Tibial artery (tissue), 4 donors: ENCODE results near the gene FAM98B.

Experiments used
- DNase-seq, 2 donors: peaks; one replicate each; pipeline ENCODE4 v3.0.0-alpha.2; 2019
- H3K27ac ChIP-seq, 2 donors: fragments of 200-600 bp; sonication (generic) in 1 of 2; 1 replicate in 1 of 2; 2 replicates in 1 of 2; pipeline ENCODE4 v1.5.1; 2018 to 2019; ENCODE audit warnings: mild to moderate bottlenecking in 1 of 2
- H3K27me3 ChIP-seq, 2 donors: fragments of 200-600 bp; sonication (generic) in 1 of 2; one replicate each; pipeline versions ENCODE4 v1.5.1 to v1.6.0; 2016 to 2019
- H3K36me3 ChIP-seq, 3 donors: fragments of 200-600 bp; sonication (generic) in 2 of 3; one replicate each; pipeline ENCODE4 v1.5.1; 2016 to 2019; ENCODE audit warnings: mild to moderate bottlenecking in 2 of 3
- H3K4me1 ChIP-seq, 4 donors: fragments of 200-600 bp; sonication (generic) in 2 of 4; 1 replicate in 3 of 4; 2 replicates in 1 of 4; pipeline ENCODE4 v1.5.1; 2016 to 2019
- H3K4me3 ChIP-seq, 2 donors: fragments of 200-600 bp; sonication (generic) in 1 of 2; 1 replicate in 1 of 2; 2 replicates in 1 of 2; pipeline ENCODE4 v1.5.1; 2018 to 2019; ENCODE audit warnings: mild to moderate bottlenecking in 2 of 2
- H3K9me3 ChIP-seq, 3 donors: fragments of 200-600 bp; sonication (generic) in 1 of 3; one replicate each; pipeline ENCODE4 v1.5.1; 2016 to 2019
- intact Hi-C: fragments of 100-400 bp; cut with DNase I; formaldehyde crosslinking; loops from one replicate; pipeline ENCODE4 v1.15.0; 2023; ENCODE audit warnings: low total_unique reads
- TF ChIP-seq, protein P1 (sequence below), 2 experiments: fragments of 200-600 bp in 1 of 2; fragments of 450-650 bp in 1 of 2; IDR thresholded peaks; one replicate each; pipeline ENCODE4 v1.5.1; 2017 to 2019; ENCODE audit warnings: antibody characterized with exemption in 2 of 2, mild to moderate bottlenecking in 1 of 2, moderate library complexity in 1 of 2

The FAM98B gene

DNA sequence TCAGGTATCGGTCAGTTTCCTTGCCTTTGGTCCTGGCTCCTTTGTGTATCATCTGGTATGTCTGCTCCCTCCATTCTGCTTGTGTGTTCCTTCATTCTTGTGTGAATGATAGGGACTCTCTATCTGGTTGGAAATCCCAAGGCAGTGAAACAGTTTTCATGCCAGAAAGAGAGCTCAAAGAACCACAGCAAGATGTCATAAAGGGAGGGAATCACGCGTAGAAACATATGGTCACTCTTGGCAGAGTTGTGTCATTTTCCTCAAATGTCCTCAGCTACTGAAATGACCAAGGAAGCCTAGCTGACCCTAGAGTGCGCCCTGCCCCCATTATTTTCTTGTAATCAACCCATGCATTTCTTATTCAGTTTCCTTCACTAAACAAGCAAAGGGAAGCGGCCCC is 62.7 kb downstream of the FAM98B start:
- Histone ChIP-seq H3K27me3 (peaks cover 0 to 7% of the 10 kb centered on the region in 2 donors), H3K27ac (no peak overlapping the region), H3K4me3 (no peak overlapping the region), H3K36me3 (no peaks in the 10 kb centered on the region), H3K4me1 (no peaks in the 10 kb centered on the region), H3K9me3 (no peaks in the 10 kb centered on the region)
- DNase-seq: no peak
- TF ChIP-seq, protein P1, sequence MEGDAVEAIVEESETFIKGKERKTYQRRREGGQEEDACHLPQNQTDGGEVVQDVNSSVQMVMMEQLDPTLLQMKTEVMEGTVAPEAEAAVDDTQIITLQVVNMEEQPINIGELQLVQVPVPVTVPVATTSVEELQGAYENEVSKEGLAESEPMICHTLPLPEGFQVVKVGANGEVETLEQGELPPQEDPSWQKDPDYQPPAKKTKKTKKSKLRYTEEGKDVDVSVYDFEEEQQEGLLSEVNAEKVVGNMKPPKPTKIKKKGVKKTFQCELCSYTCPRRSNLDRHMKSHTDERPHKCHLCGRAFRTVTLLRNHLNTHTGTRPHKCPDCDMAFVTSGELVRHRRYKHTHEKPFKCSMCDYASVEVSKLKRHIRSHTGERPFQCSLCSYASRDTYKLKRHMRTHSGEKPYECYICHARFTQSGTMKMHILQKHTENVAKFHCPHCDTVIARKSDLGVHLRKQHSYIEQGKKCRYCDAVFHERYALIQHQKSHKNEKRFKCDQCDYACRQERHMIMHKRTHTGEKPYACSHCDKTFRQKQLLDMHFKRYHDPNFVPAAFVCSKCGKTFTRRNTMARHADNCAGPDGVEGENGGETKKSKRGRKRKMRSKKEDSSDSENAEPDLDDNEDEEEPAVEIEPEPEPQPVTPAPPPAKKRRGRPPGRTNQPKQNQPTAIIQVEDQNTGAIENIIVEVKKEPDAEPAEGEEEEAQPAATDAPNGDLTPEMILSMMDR (IDR thresholded peaks at IDR 0.05): no peak
- intact Hi-C loops: no loop called here

DNA sequence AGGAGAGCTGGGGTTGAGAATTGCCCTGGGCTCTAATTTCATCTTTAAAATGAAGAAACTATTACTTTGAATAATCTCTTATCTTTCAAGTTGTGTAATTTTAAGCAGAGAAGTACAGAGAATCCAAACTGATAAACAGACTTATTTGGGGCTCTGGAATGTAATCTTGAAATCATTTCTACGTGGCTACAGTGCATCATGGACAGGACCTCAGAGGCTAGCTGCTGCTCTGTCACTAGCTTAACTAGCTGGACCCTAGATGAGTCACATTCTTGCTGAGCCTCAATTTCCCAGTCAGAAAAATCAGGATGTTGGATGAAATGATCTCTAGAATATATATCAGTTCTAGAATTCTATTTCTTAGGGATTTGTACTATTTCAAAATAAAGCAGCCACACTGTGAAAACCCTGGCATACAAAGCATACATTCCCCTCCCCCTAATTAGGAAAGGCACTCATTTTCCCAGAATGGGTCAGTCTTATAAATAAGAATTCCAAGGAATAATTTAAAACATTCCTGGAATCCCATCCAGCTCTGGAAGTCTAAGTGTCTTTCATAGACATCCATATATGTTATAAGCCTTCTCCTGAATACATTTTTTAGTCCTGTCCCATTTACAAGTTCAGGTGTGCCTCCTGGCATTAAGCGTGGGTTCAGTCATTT is 63.5 kb downstream of the FAM98B start:
- TF ChIP-seq, protein P1 (IDR thresholded peaks at IDR 0.05): no peak
- no peaks in the 10 kb centered on the region for H3K36me3 ChIP-seq
- no peaks in the 10 kb centered on the region for H3K4me1 ChIP-seq
- H3K27ac ChIP-seq: no peak overlapping the region
- no peak for DNase-seq
- H3K9me3 ChIP-seq: no peaks in the 10 kb centered on the region
- no peak overlapping the region for H3K4me3 ChIP-seq
- peaks cover 0 to 7% of the 10 kb centered on the region in 2 donors for H3K27me3 ChIP-seq
- intact Hi-C loops: no loop called here

DNA sequence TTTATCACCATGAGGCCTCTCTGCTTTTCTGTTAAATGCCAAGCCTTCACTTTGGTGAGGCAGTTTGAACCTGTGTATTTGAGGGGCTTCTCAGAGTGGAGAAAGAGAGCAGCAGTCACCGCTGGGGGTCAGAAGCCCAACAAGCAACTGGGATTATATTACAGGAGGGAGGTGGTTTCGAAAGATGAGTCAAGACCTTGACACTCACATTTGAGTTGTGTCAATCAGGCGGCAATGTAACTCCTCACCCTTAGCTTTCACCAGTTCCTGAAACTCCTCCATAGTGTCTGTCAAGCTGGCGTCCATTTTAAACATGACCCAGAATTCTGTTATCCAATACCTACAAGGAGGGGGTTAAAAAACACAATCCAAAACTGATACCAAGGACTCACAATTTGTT is 64.2 kb downstream of the FAM98B start:
- no peaks in the 10 kb centered on the region for H3K4me1 ChIP-seq
- TF ChIP-seq, protein P1 (IDR thresholded peaks at IDR 0.05): no peak
- intact Hi-C loops: no loop called here

DNA sequence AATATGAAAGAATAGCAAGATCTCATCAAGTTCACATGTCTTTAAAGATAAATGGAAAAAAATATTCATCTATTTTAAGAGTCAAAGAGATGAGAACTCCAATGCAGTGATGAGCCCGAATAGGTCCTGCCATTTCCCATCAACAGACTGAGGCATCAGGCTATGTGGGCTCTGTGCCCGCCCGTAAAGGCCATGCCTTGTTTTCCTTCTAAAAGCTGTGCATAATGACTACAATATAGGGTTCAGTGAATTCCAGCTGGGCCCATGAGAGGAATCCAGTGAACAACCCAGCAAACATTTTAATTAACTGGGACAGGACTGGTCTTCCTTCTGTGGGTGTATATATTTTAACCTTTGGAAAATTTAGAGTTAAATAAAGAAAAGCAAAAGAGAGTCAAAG is 66.1 kb downstream of the FAM98B start:
- Histone ChIP-seq H3K4me1 (no peaks in the 10 kb centered on the region), H3K4me3 (no peak overlapping the region), H3K9me3 (no peaks in the 10 kb centered on the region), H3K27ac (no peak overlapping the region), H3K27me3 (peaks cover 0 to 2% of the 10 kb centered on the region in 2 donors), H3K36me3 (no peaks in the 10 kb centered on the region)
- TF ChIP-seq, protein P1 (IDR thresholded peaks at IDR 0.05): no peak
- intact Hi-C loops: no loop called here
- DNase-seq: no peak

More for the DNA sequence above, 64.2 kb downstream of the FAM98B start:
- no peak overlapping the region for H3K4me3 ChIP-seq
- peaks cover 0 to 7% of the 10 kb centered on the region in 2 donors for H3K27me3 ChIP-seq
- no peaks in the 10 kb centered on the region for H3K9me3 ChIP-seq
- DNase-seq: no peak
- no peaks in the 10 kb centered on the region for H3K36me3 ChIP-seq
- H3K27ac ChIP-seq: no peak overlapping the region

DNA sequence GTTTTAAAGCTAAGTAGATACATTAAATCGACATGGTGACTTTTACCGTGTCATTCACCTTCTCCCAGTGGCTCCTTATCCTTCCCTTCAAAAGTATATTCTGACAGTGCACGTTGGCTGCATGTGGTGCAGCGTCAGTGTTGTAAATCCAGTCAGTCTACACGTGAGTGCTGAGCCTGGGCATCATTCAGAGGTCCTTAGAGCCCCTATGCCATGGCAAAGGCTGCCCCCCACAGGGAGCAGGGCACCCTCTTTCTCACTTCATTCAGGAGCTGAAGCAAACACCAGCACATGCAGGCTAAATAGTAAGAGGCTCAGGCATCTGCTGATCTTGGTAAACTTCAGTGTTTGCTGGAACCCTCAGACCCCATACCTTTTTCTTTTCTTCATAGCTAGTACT is 67.4 kb downstream of the FAM98B start:
- H3K27ac ChIP-seq: no peak overlapping the region
- DNase-seq: no peak
- H3K36me3 ChIP-seq: no peaks in the 10 kb centered on the region
- no peaks in the 10 kb centered on the region for H3K4me1 ChIP-seq
- H3K4me3 ChIP-seq: no peak overlapping the region
- TF ChIP-seq, protein P1 (IDR thresholded peaks at IDR 0.05): no peak
- H3K27me3 ChIP-seq: no peaks in the 10 kb centered on the region
- H3K9me3 ChIP-seq: no peaks in the 10 kb centered on the region
- intact Hi-C loops: no loop called here

DNA sequence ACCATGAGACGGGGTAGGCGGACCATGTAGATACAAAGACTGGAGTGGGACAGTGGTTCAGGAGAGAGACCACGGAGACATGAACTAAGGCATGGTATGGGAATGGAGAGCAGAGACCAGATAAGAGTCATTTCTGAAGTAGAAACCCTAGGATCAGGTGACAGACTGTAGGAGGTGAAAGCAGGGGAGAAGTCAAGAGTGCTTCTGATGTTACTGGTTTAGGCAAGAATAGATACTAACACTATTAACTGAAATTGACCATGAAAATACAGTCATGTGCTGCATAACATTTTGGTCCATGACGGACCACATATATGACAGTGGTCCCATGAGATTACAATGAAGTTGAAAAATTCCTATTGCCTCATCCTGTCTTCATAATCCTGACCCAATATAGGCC is 69.0 kb downstream of the FAM98B start:
- Histone ChIP-seq H3K27me3 (no peaks in the 10 kb centered on the region), H3K27ac (no peak overlapping the region), H3K4me1 (no peaks in the 10 kb centered on the region), H3K36me3 (no peaks in the 10 kb centered on the region), H3K4me3 (no peak overlapping the region), H3K9me3 (no peaks in the 10 kb centered on the region)
- DNase-seq: no peak
- TF ChIP-seq, protein P1 (IDR thresholded peaks at IDR 0.05): no peak
- intact Hi-C loops: no loop called here
